Stromal cell of bone marrow (primary cell): ENCODE measurements around the gene SEMA3E.
"Not testable (repeated sequence)": the region's sequence is repeated elsewhere in the genome, so short reads cannot be mapped to it uniquely, and the experiment has no call there.

ENCODE experiments used
- DNase-seq: peaks from one replicate; pipeline ENCODE4 v3.0.0-alpha.2; 2012; ENCODE audit warnings: low read depth

SEMA3E gene

GRCh38 chr7:83486957-83487356 is 162.0 kb downstream of the SEMA3E start:
- DNase-seq: no peak

- no peak for DNase-seq
Observed at GRCh38 chr7:83486536-83486935, 162.4 kb downstream of the SEMA3E start.

GRCh38 chr7:83484826-83485225 is 164.1 kb downstream of the SEMA3E start:
- DNase-seq: no peak

- no peak for DNase-seq
Observed at GRCh38 chr7:83484266-83484665, 164.7 kb downstream of the SEMA3E start.

GRCh38 chr7:83478616-83479015 is 170.3 kb downstream of the SEMA3E start:
- no peak for DNase-seq

GRCh38 chr7:83476511-83477050 is 172.4 kb downstream of the SEMA3E start:
- no peak for DNase-seq

GRCh38 chr7:83475420-83475819 is 173.5 kb downstream of the SEMA3E start:
- DNase-seq: no peak

GRCh38 chr7:83472376-83472775 is 176.6 kb downstream of the SEMA3E start:
- no peak for DNase-seq

- DNase-seq: no peak
Observed at GRCh38 chr7:83469491-83469890, 179.4 kb downstream of the SEMA3E start.

GRCh38 chr7:83469076-83469475 is 179.9 kb downstream of the SEMA3E start:
- DNase-seq: peak; percentile 44

- DNase-seq: peak; percentile 98
Observed at GRCh38 chr7:83468251-83468739, 180.6 kb downstream of the SEMA3E start.

GRCh38 chr7:83467493-83467892 is 181.4 kb downstream of the SEMA3E start:
- no peak for DNase-seq

GRCh38 chr7:83466956-83467355 is 182.0 kb downstream of the SEMA3E start:
- DNase-seq: no peak

GRCh38 chr7:83466187-83466923 is 182.6 kb downstream of the SEMA3E start:
- no peak for DNase-seq

GRCh38 chr7:83465643-83466042 is 183.3 kb downstream of the SEMA3E start:
- no peak for DNase-seq

- DNase-seq: not testable (repeated sequence)
Observed at GRCh38 chr7:83461820-83462219, 187.1 kb downstream of the SEMA3E start.

GRCh38 chr7:83459930-83460653 is 188.8 kb downstream of the SEMA3E start:
- not testable (repeated sequence) for DNase-seq

- DNase-seq: not testable (repeated sequence)
Observed at GRCh38 chr7:83459101-83459929, 189.6 kb downstream of the SEMA3E start.

GRCh38 chr7:83457022-83457892 is 191.7 kb downstream of the SEMA3E start:
- DNase-seq: no peak

- DNase-seq: no peak
Observed at GRCh38 chr7:83456413-83456812, 192.5 kb downstream of the SEMA3E start.

- DNase-seq: no peak
Observed at GRCh38 chr7:83455612-83456011, 193.3 kb downstream of the SEMA3E start.
